Activated naive CD4-positive, alpha-beta T cell treated with anti-CD3 and anti-CD28 coated beads, Interleukin-2, amount 10 ng/mL, durations not matched to agents 7 days and 5 days (primary cell): Measurements from ENCODE around the gene EOMES.
A peak's percentile ranks its signal among the peaks of the same experiment; 100 is the strongest.
"Not testable (repeated sequence)": the region's sequence is repeated elsewhere in the genome, so short reads cannot be mapped to it uniquely, and the experiment has no call there.

Source experiments
- CTCF ChIA-PET: fragments of 350-600 bp; sonication (Branson Sonifier 250); formaldehyde crosslinking; loops from one replicate; lab custom pipeline; 2021; ENCODE audit warnings: antibody characterized with exemption; lab: Charles Lee
- DNase-seq: peaks from one replicate; pipeline ENCODE4 v3.0.0-alpha.2; 2020
- H3K27ac Mint-ChIP-seq: one replicate; pipeline ENCODE4 v1.8.0; 2021; ENCODE audit warnings: mild to moderate bottlenecking, moderate library complexity, mixed read lengths
- H3K27me3 Mint-ChIP-seq: one replicate; pipeline ENCODE4 v1.8.0; 2021; ENCODE audit warnings: mild to moderate bottlenecking, mixed read lengths
- H3K36me3 Mint-ChIP-seq: one replicate; pipeline ENCODE4 v1.8.0; 2021; ENCODE audit warnings: mixed read lengths
- H3K4me1 Mint-ChIP-seq: one replicate; pipeline ENCODE4 v1.8.0; 2021; ENCODE audit warnings: mixed read lengths
- H3K4me3 Mint-ChIP-seq: one replicate; pipeline ENCODE4 v1.8.0; 2021; ENCODE audit warnings: mild to moderate bottlenecking, moderate library complexity, mixed read lengths
- H3K9me3 Mint-ChIP-seq: one replicate; pipeline ENCODE4 v1.8.0; 2021; ENCODE audit warnings: mixed read lengths

EOMES gene

GRCh38 chr3:27721717-27722564 is at the start of gene EOMES:
Gene EOMES (minus strand): TSS chr3:27722323. CDS start chr3:27722294, 29 bp downstream.
- DNase-seq: peak; percentile 81
- Mint-ChIP-seq H3K27ac (peak within 1 kb of the TSS; percentile 68), H3K36me3 (no peaks in the 10 kb centered on the region), H3K4me1 (peaks cover 36% of the 10 kb centered on the region), H3K4me3 (peak within 1 kb of the TSS; percentile 84), H3K27me3 (peaks cover 93% of the 10 kb centered on the region), H3K9me3 (no peaks in the 10 kb centered on the region)
- CTCF ChIA-PET: interaction anchor here (0.9 to 5.8 kb wide), 12 partner anchors 10 to 605 kb away, joined by 3 to 58 read pairs (median 4); no protein-coding TSS in a partner anchor

GRCh38 chr3:27770384-27770783 is 48.3 kb upstream of the EOMES start:
- CTCF ChIA-PET, H3K9me3 Mint-ChIP-seq, H3K27me3 Mint-ChIP-seq, H3K4me3 Mint-ChIP-seq, DNase-seq, H3K27ac Mint-ChIP-seq, H3K36me3 Mint-ChIP-seq, H3K4me1 Mint-ChIP-seq: not testable (repeated sequence)

- no peaks in the 10 kb centered on the region for H3K27me3 Mint-ChIP-seq
Measured at GRCh38 chr3:27767000-27767399, 44.9 kb upstream of the EOMES start.

GRCh38 chr3:27758083-27758482 is 36.0 kb upstream of the EOMES start:
- CTCF ChIA-PET: interaction anchor here (0.8 kb wide), 1 partner anchor 18 kb away, joined by 3 read pairs; no protein-coding TSS in a partner anchor
- Mint-ChIP-seq H3K27ac (no peak overlapping the region), H3K36me3 (peaks cover under 1% of the 10 kb centered on the region), H3K4me1 (peaks cover 3% of the 10 kb centered on the region), H3K9me3 (peaks cover 2% of the 10 kb centered on the region), H3K27me3 (no peaks in the 10 kb centered on the region), H3K4me3 (no peak overlapping the region)
- no peak for DNase-seq

More at GRCh38 chr3:27767000-27767399, 44.9 kb upstream of the EOMES start:
- CTCF ChIA-PET: no interaction called here
- H3K9me3 Mint-ChIP-seq: no peaks in the 10 kb centered on the region
- no peak overlapping the region for H3K4me3 Mint-ChIP-seq
- no peaks in the 10 kb centered on the region for H3K4me1 Mint-ChIP-seq
- H3K27ac Mint-ChIP-seq: no peak overlapping the region
- H3K36me3 Mint-ChIP-seq: no peaks in the 10 kb centered on the region
- DNase-seq: no peak

GRCh38 chr3:27756877-27757276 is 34.8 kb upstream of the EOMES start:
- H3K36me3 Mint-ChIP-seq: peaks cover 3% of the 10 kb centered on the region
- CTCF ChIA-PET: no interaction called here
- DNase-seq: no peak
- peaks cover 11% of the 10 kb centered on the region for H3K4me1 Mint-ChIP-seq
- no peak overlapping the region for H3K27ac Mint-ChIP-seq
- peaks cover 6% of the 10 kb centered on the region for H3K9me3 Mint-ChIP-seq
- no peak overlapping the region for H3K4me3 Mint-ChIP-seq
- no peaks in the 10 kb centered on the region for H3K27me3 Mint-ChIP-seq

GRCh38 chr3:27752926-27753325 is 30.8 kb upstream of the EOMES start:
- H3K9me3 Mint-ChIP-seq: peaks cover 8% of the 10 kb centered on the region
- H3K4me1 Mint-ChIP-seq: peaks cover 14% of the 10 kb centered on the region
- H3K27ac Mint-ChIP-seq: peak overlapping the region; percentile 80
- peaks cover 3% of the 10 kb centered on the region for H3K36me3 Mint-ChIP-seq
- H3K27me3 Mint-ChIP-seq: no peaks in the 10 kb centered on the region
- no peak for DNase-seq
- H3K4me3 Mint-ChIP-seq: no peak overlapping the region
- CTCF ChIA-PET: no interaction called here

GRCh38 chr3:27749643-27750042 is 27.5 kb upstream of the EOMES start:
- CTCF ChIA-PET: no interaction called here
- Mint-ChIP-seq H3K27me3 (no peaks in the 10 kb centered on the region), H3K27ac (no peak overlapping the region), H3K36me3 (peaks cover 3% of the 10 kb centered on the region), H3K4me1 (peaks cover 14% of the 10 kb centered on the region), H3K4me3 (no peak overlapping the region), H3K9me3 (peaks cover 8% of the 10 kb centered on the region)
- no peak for DNase-seq

- CTCF ChIA-PET: no interaction called here
- DNase-seq: no peak
- no peak overlapping the region for H3K4me3 Mint-ChIP-seq
- H3K9me3 Mint-ChIP-seq: peaks cover 7% of the 10 kb centered on the region
- peaks cover 2% of the 10 kb centered on the region for H3K4me1 Mint-ChIP-seq
- H3K27me3 Mint-ChIP-seq: no peaks in the 10 kb centered on the region
- no peak overlapping the region for H3K27ac Mint-ChIP-seq
- no peaks in the 10 kb centered on the region for H3K36me3 Mint-ChIP-seq
Measured at GRCh38 chr3:27746838-27747237, 24.7 kb upstream of the EOMES start.

- H3K4me1 Mint-ChIP-seq: no peaks in the 10 kb centered on the region
- H3K27ac Mint-ChIP-seq: no peak overlapping the region
- peaks cover 7% of the 10 kb centered on the region for H3K27me3 Mint-ChIP-seq
- no peaks in the 10 kb centered on the region for H3K36me3 Mint-ChIP-seq
- no peak overlapping the region for H3K4me3 Mint-ChIP-seq
- peaks cover 5% of the 10 kb centered on the region for H3K9me3 Mint-ChIP-seq
- CTCF ChIA-PET: interaction anchor here (0.7 to 1.1 kb wide), 3 partner anchors 16 to 271 kb away, joined by 3 to 4 read pairs (median 4); partner anchors contain the start of gene EOMES
- DNase-seq: no peak
Measured at GRCh38 chr3:27740854-27741253, 18.7 kb upstream of the EOMES start.

- peaks cover 12% of the 10 kb centered on the region for H3K27me3 Mint-ChIP-seq
- CTCF ChIA-PET: interaction anchor here (0.7 kb wide), 1 partner anchor 25 kb away, joined by 4 read pairs; no protein-coding TSS in a partner anchor
- DNase-seq: no peak
- H3K27ac Mint-ChIP-seq: no peak overlapping the region
- no peak overlapping the region for H3K4me3 Mint-ChIP-seq
- H3K9me3 Mint-ChIP-seq: no peaks in the 10 kb centered on the region
- no peaks in the 10 kb centered on the region for H3K36me3 Mint-ChIP-seq
- no peaks in the 10 kb centered on the region for H3K4me1 Mint-ChIP-seq
Measured at GRCh38 chr3:27737091-27737490, 15.0 kb upstream of the EOMES start.

- Mint-ChIP-seq H3K36me3 (no peaks in the 10 kb centered on the region), H3K27me3 (peaks cover 64% of the 10 kb centered on the region), H3K4me3 (no peak overlapping the region), H3K27ac (no peak overlapping the region), H3K4me1 (peaks cover 33% of the 10 kb centered on the region), H3K9me3 (no peaks in the 10 kb centered on the region)
- CTCF ChIA-PET: interaction anchor here (1.7 to 2.2 kb wide), 2 partner anchors 9 to 19 kb away, joined by 4 to 6 read pairs; partner anchors contain the start of gene EOMES
- DNase-seq: no peak
Measured at GRCh38 chr3:27730774-27731659, 8.9 kb upstream of the EOMES start.

- no peaks in the 10 kb centered on the region for H3K36me3 Mint-ChIP-seq
- CTCF ChIA-PET: no interaction called here
- H3K4me3 Mint-ChIP-seq: no peak overlapping the region
- H3K4me1 Mint-ChIP-seq: peaks cover 33% of the 10 kb centered on the region
- no peak for DNase-seq
- peak overlapping the region; percentile 21 for H3K27ac Mint-ChIP-seq
- peaks cover 71% of the 10 kb centered on the region for H3K27me3 Mint-ChIP-seq
- H3K9me3 Mint-ChIP-seq: no peaks in the 10 kb centered on the region
Measured at GRCh38 chr3:27729748-27730611, 7.9 kb upstream of the EOMES start.

- CTCF ChIA-PET: interaction anchor here (1.1 kb wide), 1 partner anchor 139 kb away, joined by 3 read pairs; no protein-coding TSS in a partner anchor
- no peaks in the 10 kb centered on the region for H3K36me3 Mint-ChIP-seq
- H3K27me3 Mint-ChIP-seq: peaks cover 77% of the 10 kb centered on the region
- DNase-seq: no peak
- H3K9me3 Mint-ChIP-seq: no peaks in the 10 kb centered on the region
- H3K4me1 Mint-ChIP-seq: peaks cover 35% of the 10 kb centered on the region
- no peak overlapping the region for H3K27ac Mint-ChIP-seq
- H3K4me3 Mint-ChIP-seq: no peak overlapping the region
Measured at GRCh38 chr3:27729325-27729724, 7.2 kb upstream of the EOMES start.
